GM21619 (cell line): ENCODE measurements around the gene STPG1.
A peak's percentile ranks its signal among the peaks of the same experiment; 100 is the strongest.

Experiments used
- ATAC-seq: cut with Tn5 transposase; IDR thresholded peaks from one replicate; pipeline ENCODE4 v1.9.1; 2021; ENCODE audit not compliant: unreplicated experiment

STPG1 gene

GRCh38 chr1:24344090-24344742 is 69.4 kb downstream of the STPG1 start:
- ATAC-seq: no peak

GRCh38 chr1:24343412-24344089 is 70.0 kb downstream of the STPG1 start:
- no peak for ATAC-seq

- no peak for ATAC-seq
These were observed 72.3 kb downstream of the STPG1 start for GRCh38 chr1:24341260-24341659.

DNA sequence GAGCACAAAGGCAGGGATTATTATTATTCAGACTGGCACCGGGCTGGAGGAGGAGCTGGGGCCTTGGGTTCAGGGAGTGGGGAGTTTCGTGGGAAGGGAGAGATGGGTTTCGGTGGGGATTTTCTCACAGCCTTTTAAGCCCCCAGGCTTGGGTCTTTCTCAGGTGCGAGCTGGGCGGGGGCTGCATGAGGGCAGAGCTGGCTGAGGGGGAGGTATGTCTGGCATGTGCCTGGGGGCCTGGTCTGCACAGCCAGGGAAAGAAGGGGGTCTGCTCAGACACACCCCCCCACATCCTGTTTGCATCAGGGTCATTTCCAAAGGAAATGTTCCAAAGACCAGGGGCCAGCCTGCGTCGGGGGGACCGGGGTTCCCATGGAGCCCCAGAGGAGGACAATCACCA is 72.8 kb downstream of the STPG1 start:
- ATAC-seq: no peak

GRCh38 chr1:24339996-24340395 is 73.6 kb downstream of the STPG1 start:
- ATAC-seq: no peak

DNA sequence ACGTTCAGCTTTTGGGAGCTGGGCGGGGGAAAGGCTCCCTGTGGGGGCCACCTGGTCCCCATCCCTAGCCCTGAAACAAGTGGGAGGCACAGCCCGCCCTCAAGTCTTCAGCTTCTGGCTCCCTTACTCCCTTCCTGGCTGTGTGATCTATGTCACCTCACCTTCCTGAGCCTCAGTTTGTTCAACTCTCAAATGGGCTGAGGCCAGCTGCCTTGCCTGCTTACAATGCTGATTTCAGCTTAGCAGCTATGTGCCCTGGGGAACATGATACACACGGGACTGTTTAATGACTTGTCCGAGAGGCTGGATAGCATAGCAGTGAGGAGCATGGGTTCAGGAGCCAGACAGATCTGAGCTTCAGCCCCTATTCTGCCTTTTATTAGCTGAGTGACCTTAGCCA is 75.1 kb downstream of the STPG1 start:
- ATAC-seq: no peak

- no peak for ATAC-seq
These were observed 76.1 kb downstream of the STPG1 start for GRCh38 chr1:24337455-24337854.

GRCh38 chr1:24336075-24336474 is 77.5 kb downstream of the STPG1 start:
- ATAC-seq: no peak

- no peak for ATAC-seq
These were observed 81.5 kb downstream of the STPG1 start for GRCh38 chr1:24331961-24332673.

DNA sequence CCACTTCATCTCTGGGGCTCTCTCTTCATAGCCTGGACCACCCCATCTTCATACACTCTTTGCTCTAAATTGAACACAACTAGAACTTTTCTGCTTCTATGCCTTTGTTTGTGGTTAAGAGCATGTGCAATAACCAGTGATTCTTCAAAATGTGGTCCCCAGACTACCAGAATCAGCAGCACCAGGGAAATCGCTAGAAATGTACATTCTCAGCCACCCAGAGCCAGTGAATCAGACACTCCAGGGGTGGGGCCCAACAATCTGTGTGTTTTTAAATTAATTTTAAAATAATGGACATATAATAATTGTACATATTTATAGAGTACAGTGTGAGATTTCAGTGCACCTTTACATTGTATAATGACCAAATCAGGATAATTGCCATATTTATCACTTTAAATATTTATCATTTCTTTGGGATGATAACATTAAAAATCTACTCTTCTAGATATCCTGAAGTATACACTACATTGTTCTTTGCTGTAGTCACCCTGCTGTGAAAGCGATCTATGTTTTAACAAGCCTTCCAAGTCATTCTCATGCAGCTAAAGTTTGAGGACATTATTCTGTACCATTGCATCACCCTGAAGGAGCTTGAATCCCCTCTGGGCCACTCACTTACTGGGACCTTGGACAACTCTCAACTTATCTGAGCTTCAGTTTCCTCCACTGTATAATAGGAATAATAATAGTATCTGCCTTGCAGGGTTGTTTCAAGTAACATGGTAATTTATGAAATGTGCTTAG is 83.6 kb downstream of the STPG1 start:
- ATAC-seq: no peak

DNA sequence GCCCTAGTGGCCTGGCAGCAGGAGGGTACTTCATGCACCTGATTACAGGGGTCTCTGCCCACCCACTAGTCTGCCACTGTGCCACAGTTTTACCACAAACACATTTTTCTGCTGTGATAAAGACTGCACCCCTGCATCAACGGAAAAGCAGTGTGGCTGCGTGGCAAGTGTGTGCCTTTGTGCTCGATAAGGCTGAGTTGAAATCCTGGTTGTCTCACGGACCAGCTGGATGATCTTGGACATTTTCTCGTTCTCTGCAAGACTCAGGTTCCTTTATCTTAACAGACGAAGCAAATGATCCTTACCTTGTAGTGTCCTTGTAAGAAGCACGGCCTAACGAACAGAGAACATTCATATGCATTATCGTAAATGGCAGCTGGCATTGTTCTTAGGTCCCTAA is 84.3 kb downstream of the STPG1 start:
- ATAC-seq: no peak

DNA sequence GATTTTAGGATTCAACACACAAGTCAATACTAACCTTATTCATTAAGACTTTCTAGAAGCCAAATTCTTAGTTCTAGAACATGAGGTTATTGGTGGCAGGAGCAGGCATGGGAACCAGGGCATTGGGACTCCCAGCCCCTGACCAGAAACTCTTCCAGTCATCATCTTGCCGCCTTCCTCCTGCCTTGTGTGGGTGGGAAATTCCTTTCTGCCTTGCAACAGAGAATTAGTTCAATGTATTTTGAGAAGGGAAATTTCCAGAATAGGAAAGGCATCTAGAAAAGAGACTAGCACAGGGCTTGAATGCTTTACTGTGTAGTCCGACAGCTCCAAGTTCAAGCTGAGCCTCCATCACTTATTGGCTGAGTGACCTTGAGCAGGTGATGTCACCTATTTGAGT is 85.7 kb downstream of the STPG1 start:
- ATAC-seq: no peak

GRCh38 chr1:24327486-24327885 is 86.1 kb downstream of the STPG1 start:
- ATAC-seq: no peak

DNA sequence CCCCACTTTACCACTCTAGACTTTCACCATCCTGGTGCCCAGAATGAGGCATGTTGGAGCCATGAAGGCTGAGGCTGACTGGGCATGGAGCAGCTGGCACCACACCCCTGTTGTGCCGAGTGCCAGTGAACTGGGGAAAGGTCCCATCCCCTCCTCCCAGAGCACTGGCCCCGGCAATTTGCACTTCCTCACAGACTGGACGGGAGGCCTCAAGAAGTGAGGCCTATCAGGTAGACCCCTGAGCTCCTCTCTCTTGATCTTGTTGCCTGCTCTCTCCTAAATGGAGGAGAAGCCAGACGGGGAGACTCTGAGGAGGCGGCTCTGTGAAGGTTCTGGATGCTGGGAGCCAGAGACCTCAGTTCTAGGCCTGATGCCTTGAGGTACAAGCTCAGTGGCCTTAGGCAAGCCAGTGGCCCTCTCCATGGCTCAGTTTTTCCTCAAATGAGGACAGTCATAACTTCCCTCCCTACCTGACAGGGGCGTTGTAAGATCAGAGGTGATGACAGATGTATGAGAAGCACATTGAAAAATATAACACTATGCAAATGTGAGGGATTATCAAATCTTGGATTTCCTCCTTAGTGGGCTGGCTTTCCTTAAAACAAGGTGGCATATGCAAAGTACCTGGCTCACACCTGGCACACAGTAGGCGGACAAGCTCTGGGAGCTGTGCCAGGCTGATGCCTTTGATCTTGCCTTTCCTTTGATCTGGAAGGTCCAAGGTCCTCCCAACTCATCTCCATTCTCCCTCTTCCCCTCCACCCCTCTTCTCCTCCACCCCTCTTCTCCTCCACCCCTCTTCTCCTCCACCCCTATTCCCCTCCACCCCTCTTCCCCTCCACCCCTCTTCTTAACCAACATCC is 87.8 kb downstream of the STPG1 start:
- no peak for ATAC-seq

DNA sequence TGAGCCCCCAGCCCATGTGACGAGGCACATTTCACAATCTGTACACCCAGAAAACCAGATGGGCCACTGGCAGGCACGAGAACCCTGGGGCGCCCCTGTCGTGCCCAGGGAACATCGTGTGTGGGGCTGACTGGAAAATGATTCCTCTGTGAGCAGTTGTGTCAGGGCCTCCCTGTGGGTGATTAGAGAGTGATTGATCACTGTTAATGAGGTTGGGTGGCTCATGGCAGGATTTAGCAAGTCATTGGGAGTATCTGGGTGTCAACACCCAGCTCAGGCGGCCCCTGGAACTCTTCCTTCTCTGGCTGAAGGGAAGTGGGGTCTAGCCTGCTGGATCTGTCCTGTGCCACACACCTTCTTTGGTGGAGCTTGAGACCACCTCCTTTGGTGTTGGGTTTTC is 88.7 kb downstream of the STPG1 start:
- no peak for ATAC-seq

GRCh38 chr1:24323281-24323680 is 90.3 kb downstream of the STPG1 start:
- ATAC-seq: no peak

DNA sequence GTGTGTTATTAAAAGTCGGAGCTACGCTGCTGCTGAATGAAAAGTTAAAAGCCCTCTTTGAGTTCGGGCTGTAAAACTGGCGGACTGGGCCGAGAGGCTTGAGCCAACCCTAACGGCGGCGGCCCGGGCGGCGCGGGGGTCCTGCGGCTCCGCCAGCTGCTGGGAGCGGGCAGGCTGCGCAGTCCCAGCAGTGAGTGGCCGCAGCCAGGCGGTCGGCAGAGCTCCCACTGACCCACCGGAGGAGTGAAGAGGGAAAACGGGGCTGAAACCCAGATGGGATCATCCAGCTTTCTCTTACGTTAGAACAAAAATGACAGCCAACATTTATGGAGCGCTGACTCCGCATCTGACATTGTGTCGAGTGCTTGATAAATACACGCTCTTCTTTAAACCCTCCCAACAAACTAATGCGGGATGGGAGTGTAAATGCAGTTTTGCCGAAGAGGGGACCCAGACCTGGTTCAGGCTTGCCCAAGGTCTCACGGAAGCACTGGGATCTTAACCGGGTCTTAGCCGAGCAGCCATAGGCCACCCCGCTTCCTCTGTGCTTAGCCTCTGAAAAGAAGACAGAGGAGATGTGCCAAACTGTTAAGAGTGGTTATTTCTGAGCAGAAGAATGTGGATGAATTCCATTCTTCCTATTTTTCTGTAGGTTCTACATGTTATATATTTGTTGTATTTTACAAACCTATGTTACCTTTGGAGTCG is 91.0 kb downstream of the STPG1 start:
- ATAC-seq: no peak

- peak; percentile 54 for ATAC-seq
These were observed 91.7 kb downstream of the STPG1 start for GRCh38 chr1:24321697-24322469.

GRCh38 chr1:24321126-24321525 is 92.5 kb downstream of the STPG1 start:
- no peak for ATAC-seq
